Psoas muscle (tissue), 8 donors: Measurements from ENCODE around the gene SETBP1. TPM values are rescaled to one million over a fixed set of nuclear protein-coding genes. Genes with fewer than 3 reads are reported as not detected.
A peak's percentile ranks its signal among the peaks of the same experiment; 100 is the strongest.

ENCODE experiments used
- ATAC-seq, 4 donors: fragments of 200-7000 bp; cut with Tn5 transposase; one replicate each; pipeline ENCODE4 v1.9.1; 2020; ENCODE audit warnings: moderate library complexity in 3 of 4, mild to moderate bottlenecking in 2 of 4
- DNase-seq, 2 donors: peaks; one replicate each; pipeline ENCODE4 v3.0.0-alpha.2; 2020
- H3K27ac ChIP-seq: fragments of 200-600 bp; one replicate; pipeline ENCODE4 v1.8.0; 2022
- H3K27me3 ChIP-seq, 3 donors: fragments of 200-600 bp in 1 of 3; one replicate each; pipeline versions ENCODE4 v1.6.1 to v1.8.0; 2013 to 2022; ENCODE audit warnings: low read length in 2 of 3, mild to moderate bottlenecking in 2 of 3, moderate library complexity in 1 of 3; ENCODE audit not compliant: insufficient read depth in 3 of 3
- H3K36me3 ChIP-seq, 2 donors: fragments of 200-600 bp in 1 of 2; one replicate each; pipeline versions ENCODE4 v1.6.1 to v1.8.0; 2013 to 2022; ENCODE audit warnings: low read depth in 1 of 2, mild to moderate bottlenecking in 1 of 2, moderate library complexity in 1 of 2; ENCODE audit not compliant: insufficient read depth in 1 of 2
- H3K4me1 ChIP-seq: fragments of 200-600 bp; one replicate; pipeline ENCODE4 v1.8.0; 2022
- H3K4me3 ChIP-seq: fragments of 200-600 bp; one replicate; pipeline ENCODE4 v1.8.0; 2022; ENCODE audit warnings: mild to moderate bottlenecking
- H3K9me3 ChIP-seq: fragments of 200-600 bp; one replicate; pipeline ENCODE4 v1.8.0; 2022
- WGBS, 3 donors: extraction: QIAGEN DNeasy Blood & Tissue Kit; methylation state at CpG; one replicate each; pipeline versions ENCODE4 v1.1.6 to v1.1.7; 2013; 5-methylcytosine and 5-hydroxymethylcytosine counted together
- intact Hi-C, 2 donors: fragments of 100-400 bp; cut with DNase I; formaldehyde crosslinking; loops; one replicate each; pipeline versions ENCODE4 v1.11.0 to v1.14.2; 2022
- polyA plus RNA-seq, 3 donors: library from polyadenylated mRNA; stranded (reverse); fragments of 200-250 nt; gene quantifications; one replicate each; pipeline ENCODE4 v1.2.3, GENCODE V29; 2013
- total RNA-seq, 4 donors: library from RNA; stranded (reverse); fragmentation: NEBNext Ultra II Directional in 2 of 4; extraction: Animal tissue kit (Norgen Biotek cat#: 25700) in 2 of 4; gene quantifications; one replicate each; pipeline versions ENCODE4 v1.2.1 to v1.2.4, GENCODE V29; 2021 to 2023
- TF ChIP-seq, protein P1 (sequence below): fragments of 200-600 bp; IDR thresholded peaks from one replicate; pipeline ENCODE4 v1.8.0; 2022; ENCODE audit warnings: antibody characterized with exemption
- donor health status: healthy with polysubstance abuse.
- donor health status: DM: no; HTN: no; CAD: no; lungs with moderate emphysema.
- donor health status: Bipolar disorder and iron deficiency.
- donor health status: healthy.
- donor health status: DM: yes; HTN: yes; CAD: no.
- donor health status: DM: no; HTN: no; CAD: no.
- donor health status: DM: no; HTN: no; CAD: no.
- donor health status: DM: yes; HTN: yes; CAD: no.

The SETBP1 gene
- total and polyA plus RNA-seq, 7 donors, result 0.61 to 21.0 (median 10.5) TPM

GRCh38 chr18:44805176-44805575 lies 124.5 kb downstream of the SETBP1 start:
- WGBS, 3 donors, result 74 to 83% (median 75%) methylated on average over 3 of the region's 3 CpGs
- H3K27ac ChIP-seq, result peak overlapping the region; percentile 97

GRCh38 chr18:44805643-44806042 lies 125.0 kb downstream of the SETBP1 start:
- Histone ChIP-seq H3K27me3 (no peaks in the 10 kb centered on the region), H3K36me3 (no peaks in the 10 kb centered on the region), H3K4me1 (peaks cover 66% of the 10 kb centered on the region), H3K4me3 (no peak overlapping the region), H3K9me3 (no peaks in the 10 kb centered on the region), H3K27ac (peak overlapping the region; percentile 97)
- no peak for ATAC-seq
- no peak for DNase-seq
- TF ChIP-seq, protein P1, sequence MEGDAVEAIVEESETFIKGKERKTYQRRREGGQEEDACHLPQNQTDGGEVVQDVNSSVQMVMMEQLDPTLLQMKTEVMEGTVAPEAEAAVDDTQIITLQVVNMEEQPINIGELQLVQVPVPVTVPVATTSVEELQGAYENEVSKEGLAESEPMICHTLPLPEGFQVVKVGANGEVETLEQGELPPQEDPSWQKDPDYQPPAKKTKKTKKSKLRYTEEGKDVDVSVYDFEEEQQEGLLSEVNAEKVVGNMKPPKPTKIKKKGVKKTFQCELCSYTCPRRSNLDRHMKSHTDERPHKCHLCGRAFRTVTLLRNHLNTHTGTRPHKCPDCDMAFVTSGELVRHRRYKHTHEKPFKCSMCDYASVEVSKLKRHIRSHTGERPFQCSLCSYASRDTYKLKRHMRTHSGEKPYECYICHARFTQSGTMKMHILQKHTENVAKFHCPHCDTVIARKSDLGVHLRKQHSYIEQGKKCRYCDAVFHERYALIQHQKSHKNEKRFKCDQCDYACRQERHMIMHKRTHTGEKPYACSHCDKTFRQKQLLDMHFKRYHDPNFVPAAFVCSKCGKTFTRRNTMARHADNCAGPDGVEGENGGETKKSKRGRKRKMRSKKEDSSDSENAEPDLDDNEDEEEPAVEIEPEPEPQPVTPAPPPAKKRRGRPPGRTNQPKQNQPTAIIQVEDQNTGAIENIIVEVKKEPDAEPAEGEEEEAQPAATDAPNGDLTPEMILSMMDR, result no peak
- intact Hi-C loops, result no loop called here
- 80 to 94% (median 93%) methylated on average over 3 of the region's 3 CpGs for WGBS, 3 donors

More at GRCh38 chr18:44805176-44805575, 124.5 kb downstream of the SETBP1 start:
- intact Hi-C loops, result no loop called here
- TF ChIP-seq, protein P1, result no peak
- H3K9me3 ChIP-seq, result no peaks in the 10 kb centered on the region
- DNase-seq (no peak), ATAC-seq (no peak)
- no peak overlapping the region for H3K4me3 ChIP-seq
- H3K4me1 ChIP-seq, result peaks cover 66% of the 10 kb centered on the region
- H3K27me3 ChIP-seq, result no peaks in the 10 kb centered on the region
- no peaks in the 10 kb centered on the region for H3K36me3 ChIP-seq

DNA sequence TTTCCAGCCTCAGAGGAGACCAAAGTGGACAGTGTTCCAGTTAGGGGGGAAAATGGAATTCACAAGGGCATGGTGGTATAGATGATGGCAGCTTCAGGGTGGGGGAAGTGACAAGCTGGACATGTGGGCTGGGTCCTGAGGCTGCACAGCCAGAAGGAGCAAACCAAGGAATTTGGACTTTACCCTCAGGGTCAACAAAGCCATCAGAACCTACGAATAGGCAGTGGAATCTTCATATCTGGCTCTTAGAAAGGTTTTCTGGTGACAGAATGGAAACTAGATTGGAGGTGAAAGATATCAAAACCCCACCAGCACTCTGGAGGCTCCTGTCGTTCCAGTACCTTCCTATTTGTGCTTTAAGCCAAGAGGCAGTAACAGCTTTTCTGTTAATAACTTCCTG lies 127.1 kb downstream of the SETBP1 start:
- intact Hi-C loops, result no loop called here
- Histone ChIP-seq H3K27ac (no peak overlapping the region), H3K4me1 (peaks cover 61% of the 10 kb centered on the region), H3K9me3 (no peaks in the 10 kb centered on the region), H3K27me3 (no peaks in the 10 kb centered on the region), H3K36me3 (no peaks in the 10 kb centered on the region), H3K4me3 (peak overlapping the region; percentile 35)
- TF ChIP-seq, protein P1, result no peak
- DNase-seq, result no peak
- WGBS, 3 donors, result 24 to 42% (median 26%) methylated on average over 2 of the region's 2 CpGs
- ATAC-seq, result no peak

DNA sequence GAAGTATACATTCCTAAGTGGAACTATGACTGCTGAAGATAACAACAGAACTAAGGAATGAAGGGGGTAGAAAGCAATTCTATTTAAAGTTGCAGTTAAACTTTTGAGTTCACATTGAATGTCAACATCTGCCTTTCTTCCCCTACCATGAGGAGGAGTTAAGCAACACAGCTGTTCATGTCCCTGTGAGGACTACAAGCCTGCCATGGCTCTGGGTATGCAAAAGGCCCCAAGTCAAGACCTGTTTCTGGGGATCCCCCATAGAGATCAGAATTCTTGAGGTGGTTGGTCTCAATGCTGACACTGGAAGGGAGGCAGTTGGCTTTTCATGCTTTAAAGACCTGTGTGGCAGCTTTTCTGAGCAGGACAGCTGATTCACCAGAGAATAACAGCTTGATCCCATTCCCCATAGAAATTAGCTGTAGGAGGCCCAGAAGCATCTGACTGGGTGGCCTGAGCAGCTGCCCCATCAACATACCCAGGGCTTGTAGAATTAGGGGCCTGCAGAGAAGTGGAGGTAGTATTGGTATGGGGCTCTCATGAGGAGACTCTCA lies 131.0 kb downstream of the SETBP1 start:
- peaks cover 27% of the 10 kb centered on the region for H3K4me1 ChIP-seq
- TF ChIP-seq, protein P1, result no peak
- ATAC-seq, result no peak

GRCh38 chr18:44812426-44812825 lies 131.7 kb downstream of the SETBP1 start:
- H3K4me1 ChIP-seq, result peaks cover 27% of the 10 kb centered on the region
- no peak overlapping the region for H3K4me3 ChIP-seq
- 94 to 100% (median 96%) methylated on average over 1 of the region's 1 CpG for WGBS, 3 donors
- DNase-seq (no peak), ATAC-seq (no peak)
- TF ChIP-seq, protein P1, result no peak
- H3K27me3 ChIP-seq, result no peaks in the 10 kb centered on the region
- H3K36me3 ChIP-seq, result no peaks in the 10 kb centered on the region
- no peak overlapping the region for H3K27ac ChIP-seq
- H3K9me3 ChIP-seq, result no peaks in the 10 kb centered on the region
- intact Hi-C loops, result no loop called here

More for the DNA sequence above, 131.0 kb downstream of the SETBP1 start:
- intact Hi-C loops, result no loop called here
- Histone ChIP-seq H3K27me3 (no peaks in the 10 kb centered on the region), H3K4me3 (no peak overlapping the region), H3K27ac (no peak overlapping the region), H3K36me3 (no peaks in the 10 kb centered on the region), H3K9me3 (no peaks in the 10 kb centered on the region)
- DNase-seq, result no peak
